SK-MEL-5 (cell line): ENCODE data around the gene IQSEC3. TPM values are rescaled to one million over a fixed set of nuclear protein-coding genes. Genes with fewer than 3 reads are reported as not detected.
A peak's percentile ranks its signal among the peaks of the same experiment; 100 is the strongest.

Source experiments
- DNase-seq: peaks from one replicate; pipeline ENCODE4 v3.0.0-alpha.2; 2016; ENCODE audit warnings: low read depth, low spot score
- in situ Hi-C: cut with HindIII; loops from 2 replicates; pipeline ENCODE4 v1.10.0; 2016; ENCODE audit warnings: low sequenced_read_pairs, high pct_unique_total_duplicates, low pct_unique_long_range_greater_than_20kb
- total RNA-seq: library from RNA; depleted of rRNA; stranded (reverse); fragments of >200 nt; shearing (Covaris generic); gene quantifications from 2 replicates; pipeline ENCODE4 v1.2.3, GENCODE V29; 2014

Gene IQSEC3
- total RNA-seq, 1 experiment from 2014 or later: not detected

GRCh38 chr12:144650-145284 is 78.2 kb downstream of the IQSEC3 start:
- DNase-seq: no peak
- in situ Hi-C loops: no loop called here

- DNase-seq: no peak
- in situ Hi-C loops: no loop called here
Observed at GRCh38 chr12:145369-145960, 78.9 kb downstream of the IQSEC3 start.

- in situ Hi-C loops: no loop called here
- DNase-seq: no peak
Observed at GRCh38 chr12:147242-147641, 80.7 kb downstream of the IQSEC3 start.

- no peak for DNase-seq
- in situ Hi-C loops: no loop called here
Observed at GRCh38 chr12:148676-149416, 82.3 kb downstream of the IQSEC3 start.

GRCh38 chr12:151579-151978 is 85.0 kb downstream of the IQSEC3 start:
- in situ Hi-C loops: no loop called here
- no peak for DNase-seq

- in situ Hi-C loops: no loop called here
- DNase-seq: no peak
Observed at GRCh38 chr12:152440-152839, 85.9 kb downstream of the IQSEC3 start.

- peak; percentile 84 for DNase-seq
- in situ Hi-C loops: no loop called here
Observed at GRCh38 chr12:153080-153746, 86.6 kb downstream of the IQSEC3 start.

- in situ Hi-C loops: no loop called here
- DNase-seq: no peak
Observed at GRCh38 chr12:154058-154457, 87.5 kb downstream of the IQSEC3 start.

GRCh38 chr12:155006-155405 is 88.4 kb downstream of the IQSEC3 start:
- in situ Hi-C loops: no loop called here
- no peak for DNase-seq

GRCh38 chr12:155646-156045 is 89.1 kb downstream of the IQSEC3 start:
- in situ Hi-C loops: no loop called here

GRCh38 chr12:156945-157344 is 90.4 kb downstream of the IQSEC3 start:
- in situ Hi-C loops: no loop called here
- DNase-seq: no peak

More at GRCh38 chr12:155646-156045, 89.1 kb downstream of the IQSEC3 start:
- no peak for DNase-seq

GRCh38 chr12:157644-158043 is 91.1 kb downstream of the IQSEC3 start:
- no peak for DNase-seq
- in situ Hi-C loops: no loop called here

- in situ Hi-C loops: no loop called here
Observed at GRCh38 chr12:159156-159782, 92.7 kb downstream of the IQSEC3 start.

GRCh38 chr12:160858-161257 is 94.3 kb downstream of the IQSEC3 start:
- DNase-seq: no peak
- in situ Hi-C loops: no loop called here

More at GRCh38 chr12:159156-159782, 92.7 kb downstream of the IQSEC3 start:
- no peak for DNase-seq

GRCh38 chr12:161823-162222 is 95.3 kb downstream of the IQSEC3 start:
- DNase-seq: no peak
- in situ Hi-C loops: no loop called here

- DNase-seq: peak; percentile 10
- in situ Hi-C loops: no loop called here
Observed at GRCh38 chr12:162467-163307, 96.1 kb downstream of the IQSEC3 start.

- in situ Hi-C loops: no loop called here
- DNase-seq: no peak
Observed at GRCh38 chr12:163406-163986, 96.9 kb downstream of the IQSEC3 start.
